WERI-Rb-1 (cell line): Measurements from ENCODE around the gene CFAP100.

Experiments used
- DNase-seq: peaks from one replicate; pipeline ENCODE4 v3.0.0-alpha.2; 2020
- H3K27ac ChIP-seq: fragments of 250-450 bp; sonication (Bioruptor Pico); 2 replicates; pipeline ENCODE4 v1.5.1; 2020; ENCODE audit warnings: mild to moderate bottlenecking, moderate library complexity
- H3K27me3 ChIP-seq: fragments of 250-450 bp; sonication (Bioruptor Pico); 2 replicates; pipeline ENCODE4 v1.5.1; 2021; ENCODE audit warnings: mild to moderate bottlenecking, low read depth, moderate library complexity; ENCODE audit not compliant: insufficient read depth, severe bottlenecking
- H3K36me3 ChIP-seq: fragments of 250-450 bp; sonication (Bioruptor Pico); 2 replicates; pipeline ENCODE4 v1.5.1; 2020; ENCODE audit warnings: mild to moderate bottlenecking, moderate library complexity
- H3K4me3 ChIP-seq: 2 replicates; pipeline ENCODE4 v1.5.1; 2011; ENCODE audit warnings: low read depth, mild to moderate bottlenecking, control low read depth, low read length
- H3K9me3 ChIP-seq: fragments of 250-450 bp; sonication (Bioruptor Pico); 2 replicates; pipeline ENCODE4 v1.5.1; 2021; ENCODE audit warnings: mild to moderate bottlenecking, moderate library complexity; ENCODE audit not compliant: severe bottlenecking
- TF ChIP-seq, protein P1 (sequence below): IDR thresholded peaks from 2 replicates; pipeline ENCODE4 v1.5.1; 2011; ENCODE audit warnings: low read depth, mild to moderate bottlenecking, control low read depth, inconsistent platforms, low read length

Gene CFAP100

DNA sequence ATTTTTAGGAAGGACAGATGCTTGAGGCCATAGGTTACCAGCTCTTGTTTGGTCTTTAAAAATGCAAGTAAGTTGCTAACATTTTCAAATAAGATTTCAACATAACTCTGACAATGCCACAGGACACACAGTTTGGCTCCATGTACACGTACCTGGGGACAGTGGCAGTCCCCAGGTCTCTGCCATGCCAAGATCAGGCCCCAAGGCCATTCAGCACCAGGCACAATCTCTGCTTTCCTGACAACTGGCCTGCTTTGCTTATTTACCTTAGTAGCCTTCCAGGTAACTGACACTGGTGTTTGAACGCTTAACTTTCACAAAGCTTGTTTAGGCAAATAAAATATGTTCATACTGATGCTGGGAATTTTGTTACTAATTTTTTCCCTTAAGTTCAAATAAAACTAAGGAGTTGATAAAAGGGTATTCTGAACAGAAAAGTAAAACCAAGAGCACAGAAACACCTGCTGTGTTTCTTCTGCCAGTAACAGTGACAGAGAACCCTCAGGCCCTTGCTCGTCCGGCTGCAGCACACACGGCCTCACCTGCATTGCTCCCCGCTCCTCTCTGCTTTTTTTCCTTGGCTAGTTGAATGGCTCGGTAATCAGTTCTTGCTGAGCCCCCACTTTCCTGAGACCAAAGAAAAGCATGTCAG, 64.5 kb downstream of the CFAP100 start:
- DNase-seq: no peak
- no peaks in the 10 kb centered on the region for H3K9me3 ChIP-seq
- no peak overlapping the region for H3K27ac ChIP-seq
- no peaks in the 10 kb centered on the region for H3K27me3 ChIP-seq
- no peak overlapping the region for H3K4me3 ChIP-seq
- peaks cover 85% of the 10 kb centered on the region for H3K36me3 ChIP-seq
- TF ChIP-seq, protein P1, sequence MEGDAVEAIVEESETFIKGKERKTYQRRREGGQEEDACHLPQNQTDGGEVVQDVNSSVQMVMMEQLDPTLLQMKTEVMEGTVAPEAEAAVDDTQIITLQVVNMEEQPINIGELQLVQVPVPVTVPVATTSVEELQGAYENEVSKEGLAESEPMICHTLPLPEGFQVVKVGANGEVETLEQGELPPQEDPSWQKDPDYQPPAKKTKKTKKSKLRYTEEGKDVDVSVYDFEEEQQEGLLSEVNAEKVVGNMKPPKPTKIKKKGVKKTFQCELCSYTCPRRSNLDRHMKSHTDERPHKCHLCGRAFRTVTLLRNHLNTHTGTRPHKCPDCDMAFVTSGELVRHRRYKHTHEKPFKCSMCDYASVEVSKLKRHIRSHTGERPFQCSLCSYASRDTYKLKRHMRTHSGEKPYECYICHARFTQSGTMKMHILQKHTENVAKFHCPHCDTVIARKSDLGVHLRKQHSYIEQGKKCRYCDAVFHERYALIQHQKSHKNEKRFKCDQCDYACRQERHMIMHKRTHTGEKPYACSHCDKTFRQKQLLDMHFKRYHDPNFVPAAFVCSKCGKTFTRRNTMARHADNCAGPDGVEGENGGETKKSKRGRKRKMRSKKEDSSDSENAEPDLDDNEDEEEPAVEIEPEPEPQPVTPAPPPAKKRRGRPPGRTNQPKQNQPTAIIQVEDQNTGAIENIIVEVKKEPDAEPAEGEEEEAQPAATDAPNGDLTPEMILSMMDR: no peak

DNA sequence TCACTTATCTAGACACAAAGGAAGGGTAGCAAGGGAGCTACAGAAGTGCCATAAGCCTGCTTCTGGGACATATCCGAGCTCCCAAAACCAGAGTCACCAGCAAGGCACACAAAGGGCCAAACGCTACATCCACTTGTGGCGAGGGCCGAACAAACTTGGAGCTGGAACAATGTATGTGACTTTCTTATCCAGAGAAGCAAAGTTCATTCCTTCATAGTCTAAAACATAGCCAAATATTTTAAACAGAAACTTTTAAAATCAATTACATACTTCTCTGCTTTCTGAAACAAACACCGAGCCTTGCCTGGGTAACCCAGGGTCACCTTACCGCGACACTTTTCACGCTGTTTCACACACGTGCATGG, 65.0 kb downstream of the CFAP100 start:
- Histone ChIP-seq H3K27ac (no peak overlapping the region), H3K27me3 (no peaks in the 10 kb centered on the region), H3K4me3 (no peak overlapping the region), H3K9me3 (no peaks in the 10 kb centered on the region), H3K36me3 (peaks cover 85% of the 10 kb centered on the region)
- TF ChIP-seq, protein P1: no peak
- no peak for DNase-seq

DNA sequence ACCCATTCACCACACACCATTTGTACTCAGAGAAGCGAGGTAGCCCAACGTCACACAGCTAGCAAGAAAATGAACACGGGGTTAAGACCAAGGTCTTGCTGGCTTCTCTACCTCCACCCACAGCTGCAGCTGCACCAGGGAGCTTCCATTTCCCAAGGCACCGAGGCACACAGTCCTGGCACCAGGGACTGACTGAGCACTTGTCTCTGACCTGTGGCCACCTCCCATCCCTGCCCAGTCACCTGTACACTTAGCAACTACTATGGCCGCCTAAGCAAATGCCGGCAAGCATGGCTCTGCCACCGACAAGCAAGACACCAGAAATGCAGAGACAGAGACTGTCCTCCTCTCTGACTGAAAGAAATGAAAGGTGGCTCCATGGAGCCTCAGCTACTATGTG, 65.7 kb downstream of the CFAP100 start:
- no peaks in the 10 kb centered on the region for H3K9me3 ChIP-seq
- no peak overlapping the region for H3K27ac ChIP-seq
- no peak for DNase-seq
- peaks cover 91% of the 10 kb centered on the region for H3K36me3 ChIP-seq
- TF ChIP-seq, protein P1: no peak
- H3K4me3 ChIP-seq: no peak overlapping the region
- no peaks in the 10 kb centered on the region for H3K27me3 ChIP-seq

- Histone ChIP-seq H3K36me3 (peaks cover 96% of the 10 kb centered on the region), H3K9me3 (no peaks in the 10 kb centered on the region), H3K27ac (no peak overlapping the region), H3K4me3 (no peak overlapping the region), H3K27me3 (no peaks in the 10 kb centered on the region)
- no peak for DNase-seq
- TF ChIP-seq, protein P1: no peak
Observed at GRCh38 chr3:126461450-126462070, 66.9 kb downstream of the CFAP100 start.

GRCh38 chr3:126463521-126463920, 68.8 kb downstream of the CFAP100 start:
- Histone ChIP-seq H3K27ac (no peak overlapping the region), H3K27me3 (no peaks in the 10 kb centered on the region), H3K4me3 (no peak overlapping the region), H3K36me3 (peaks cover 99% of the 10 kb centered on the region), H3K9me3 (no peaks in the 10 kb centered on the region)
- DNase-seq: no peak
- TF ChIP-seq, protein P1: no peak

GRCh38 chr3:126464093-126464492, 69.4 kb downstream of the CFAP100 start:
- Histone ChIP-seq H3K36me3 (peaks cover 99% of the 10 kb centered on the region), H3K27me3 (no peaks in the 10 kb centered on the region), H3K4me3 (no peak overlapping the region), H3K9me3 (no peaks in the 10 kb centered on the region), H3K27ac (no peak overlapping the region)
- TF ChIP-seq, protein P1: no peak
- DNase-seq: no peak
